Daoy (cell line): ENCODE data around the gene IQCF5. TPM values are rescaled to one million over a fixed set of nuclear protein-coding genes. Genes with fewer than 3 reads are reported as not detected.
"Not testable (repeated sequence)": the region's sequence is repeated elsewhere in the genome, so short reads cannot be mapped to it uniquely, and the experiment has no call there.

ENCODE experiments used
- DNase-seq: peaks from one replicate; pipeline ENCODE4 v3.0.0-alpha.2; 2015; ENCODE audit warnings: low read depth
- total RNA-seq: library from RNA; depleted of rRNA; stranded (reverse); fragments of >200 nt; shearing (Covaris generic); gene quantifications from 2 replicates; pipeline ENCODE4 v1.2.3, GENCODE V29; 2014; rRNA removed

The IQCF5 gene
- total RNA-seq, 1 experiment from 2014 or later: not detected

DNA sequence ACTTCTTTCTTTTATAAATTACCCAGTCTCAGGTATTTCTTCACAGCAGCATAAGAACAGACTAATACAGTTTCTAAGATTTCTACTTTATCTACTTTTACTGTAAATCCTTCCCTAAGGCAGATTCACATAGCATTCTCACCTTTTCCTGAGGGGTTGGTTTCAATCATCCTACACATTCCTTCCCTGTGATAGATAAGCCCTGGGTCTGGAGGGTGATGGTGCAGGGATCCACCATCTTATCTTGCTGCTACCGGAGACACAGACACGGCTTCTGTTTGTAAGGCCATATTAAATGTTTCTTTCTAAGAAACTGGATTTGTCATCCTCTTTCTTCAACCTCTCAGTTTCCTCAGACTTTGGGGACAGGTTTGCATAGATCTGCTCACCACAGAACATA, 6.1 kb downstream of the IQCF5 start:
- DNase-seq: no peak

DNA sequence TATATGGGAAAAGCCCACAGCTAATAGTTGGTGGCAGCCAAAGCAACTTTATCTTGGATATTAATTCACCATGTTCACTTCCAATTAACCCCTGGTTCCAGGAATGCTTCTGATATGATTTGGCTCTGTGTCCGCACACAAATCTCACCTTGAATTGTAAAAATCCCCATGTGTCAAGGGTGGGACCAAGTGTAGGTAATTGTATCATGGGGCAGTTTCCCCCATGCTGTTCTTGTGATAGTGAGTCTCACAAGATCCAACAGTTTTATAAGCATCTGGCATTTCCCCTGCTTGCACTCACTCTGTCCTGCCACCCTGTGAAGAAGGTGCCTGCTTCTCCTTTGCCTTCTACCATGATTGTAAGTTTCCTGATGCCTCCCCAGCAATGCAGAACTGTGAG, 6.5 kb downstream of the IQCF5 start:
- not testable (repeated sequence) for DNase-seq

DNA sequence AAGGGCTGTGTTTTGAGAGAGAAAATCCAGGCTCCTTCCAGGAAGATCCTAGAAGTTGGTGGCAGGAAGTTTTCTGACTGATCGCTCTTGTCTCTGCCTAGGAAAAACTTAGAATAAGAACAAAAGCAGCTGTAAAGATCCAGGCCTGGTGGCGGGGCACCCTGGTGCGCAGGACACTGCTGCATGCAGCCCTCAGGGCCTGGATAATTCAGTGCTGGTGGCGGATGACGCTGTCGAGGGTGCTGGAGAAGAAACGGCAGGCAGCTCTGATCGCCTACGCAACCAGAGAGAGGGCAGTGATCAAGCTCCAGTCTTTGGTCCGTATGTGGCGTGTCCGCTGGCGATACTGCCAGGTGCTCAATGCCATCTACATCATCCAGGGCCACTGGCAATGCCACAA, 12.5 kb downstream of the IQCF5 start:
- DNase-seq: no peak

DNA sequence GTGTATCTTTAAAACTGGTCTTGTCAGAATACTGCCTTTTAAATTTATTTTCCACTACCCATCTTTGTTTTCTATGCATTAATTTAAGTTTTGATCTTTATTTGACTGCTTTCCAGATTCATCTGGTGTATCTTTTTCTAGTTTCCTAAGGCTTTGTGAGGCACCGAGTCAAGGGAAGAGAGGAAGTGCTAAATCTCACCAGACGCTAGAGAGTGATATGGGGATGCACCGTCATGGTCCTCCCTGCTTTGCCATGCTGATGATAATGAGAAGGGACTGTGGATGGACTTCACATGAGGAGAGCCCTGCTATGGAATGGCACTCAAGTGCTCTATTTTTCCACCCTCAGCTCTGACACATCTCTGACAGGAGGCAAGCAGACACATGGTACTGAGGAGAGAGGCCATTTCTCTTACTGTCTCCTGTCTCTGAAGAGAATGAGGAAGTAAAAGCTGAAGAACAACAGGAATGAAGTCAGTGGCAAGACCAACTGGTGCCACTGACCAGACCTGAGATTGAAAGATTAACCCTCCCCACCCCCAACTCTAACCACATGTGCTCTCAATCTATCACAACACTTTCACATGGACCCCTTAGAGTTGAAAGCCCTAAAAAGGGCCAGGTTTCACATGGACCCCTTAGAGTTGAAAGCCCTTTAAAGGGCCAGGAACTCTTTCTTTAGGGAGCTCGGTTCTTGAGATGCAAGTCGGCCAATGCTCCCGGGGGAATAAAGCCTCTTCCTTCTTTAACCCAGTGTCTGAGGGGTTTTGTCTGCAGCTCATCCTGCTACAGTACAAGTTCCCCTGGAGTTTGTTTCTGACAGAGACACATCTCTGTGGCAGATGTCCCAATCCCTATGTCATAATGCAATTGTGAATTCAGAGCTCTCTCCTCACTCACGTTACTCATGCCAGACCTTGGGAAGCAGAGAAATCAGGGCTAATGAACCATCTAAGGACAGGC, 14.4 kb downstream of the IQCF5 start, which contains the start of gene IQCF2:
TSS of gene IQCF2 (plus strand) at position 913 of the 963 bp plus-strand sequence. CDS start 52 bp downstream, outside the sequence.
- DNase-seq: no peak

DNA sequence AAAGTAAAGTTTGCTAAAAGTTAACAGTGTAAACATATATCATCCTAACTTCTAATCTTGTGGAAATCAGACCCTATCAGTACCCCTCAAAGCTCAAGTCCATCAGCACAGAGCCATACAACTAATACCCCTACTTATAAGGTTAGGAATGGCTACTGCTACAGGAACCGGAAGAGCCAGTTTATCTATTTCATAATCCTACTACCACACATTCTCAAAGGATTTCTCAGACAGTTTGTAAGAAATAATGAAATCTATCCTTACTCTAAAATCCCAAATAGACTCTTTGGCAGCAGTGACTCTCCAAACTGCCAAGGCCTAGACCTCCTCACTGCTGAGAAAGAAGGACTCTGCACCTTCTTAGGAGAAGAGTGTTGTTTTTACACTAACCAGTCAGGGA, 20.0 kb downstream of the IQCF5 start:
- DNase-seq: not testable (repeated sequence)

DNA sequence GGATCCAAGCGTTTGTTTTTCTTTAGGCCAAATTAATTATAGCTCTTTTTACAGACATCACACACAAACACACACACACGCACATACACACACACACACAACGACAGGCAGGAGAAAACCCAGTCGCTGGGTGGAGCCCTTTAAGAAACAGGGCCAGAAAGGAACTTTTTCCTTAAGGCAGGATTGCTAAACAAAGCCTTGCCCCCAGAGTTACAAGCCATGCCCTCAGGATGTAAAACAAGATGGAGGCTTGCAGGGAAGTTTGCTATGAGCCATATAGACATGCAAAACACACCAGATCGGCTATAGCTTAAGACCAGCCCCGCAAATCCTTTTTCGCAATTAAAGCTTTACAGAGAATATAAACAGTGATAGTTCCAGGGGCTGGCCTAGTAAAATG, 30.3 kb downstream of the IQCF5 start:
- DNase-seq: no peak

DNA sequence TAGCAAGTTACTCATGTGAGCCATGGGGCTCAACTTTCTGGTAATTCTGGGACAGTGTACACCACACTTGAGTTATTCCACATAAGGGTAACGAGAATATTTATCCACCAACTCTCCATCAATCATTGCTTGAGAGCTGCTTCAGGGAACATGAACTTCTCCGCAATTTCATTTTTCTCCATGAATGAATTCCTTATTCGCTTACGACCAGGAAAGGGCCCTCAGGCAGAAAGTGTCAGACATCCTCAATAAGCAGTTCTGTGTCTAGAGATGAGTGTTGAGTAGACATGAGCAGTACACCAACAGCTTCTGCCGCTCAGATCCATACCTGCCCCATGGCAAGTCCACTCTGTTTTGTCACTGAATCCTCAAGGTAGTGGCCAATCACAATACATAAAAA, 38.8 kb downstream of the IQCF5 start:
- DNase-seq: no peak

DNA sequence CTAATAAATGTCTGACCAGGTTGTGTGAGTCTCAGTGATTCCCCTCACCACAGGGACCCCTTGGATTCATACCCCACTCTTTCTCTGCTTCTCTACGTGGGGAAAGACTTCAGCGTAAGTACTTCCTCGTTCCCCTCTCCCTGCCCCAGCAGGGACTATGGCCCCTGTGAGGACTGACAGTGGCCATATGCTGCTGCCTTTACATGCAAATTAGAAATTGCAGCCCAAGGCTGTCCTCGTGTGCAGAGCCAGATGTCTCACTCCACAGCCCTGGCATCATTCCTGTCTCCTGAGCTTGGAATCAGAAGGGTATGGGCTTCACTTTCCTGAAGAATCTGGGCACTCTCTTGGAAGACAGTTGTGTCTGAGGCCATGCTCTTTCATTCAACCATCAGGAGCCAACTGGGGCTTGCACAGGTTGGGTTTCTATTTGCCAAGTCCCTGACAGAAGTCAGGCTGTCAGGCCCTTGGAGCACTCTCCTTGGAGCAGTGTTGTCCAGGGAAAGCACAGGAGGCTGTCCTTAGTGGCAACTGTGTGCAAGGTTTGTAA, 44.5 kb downstream of the IQCF5 start:
- DNase-seq: no peak

DNA sequence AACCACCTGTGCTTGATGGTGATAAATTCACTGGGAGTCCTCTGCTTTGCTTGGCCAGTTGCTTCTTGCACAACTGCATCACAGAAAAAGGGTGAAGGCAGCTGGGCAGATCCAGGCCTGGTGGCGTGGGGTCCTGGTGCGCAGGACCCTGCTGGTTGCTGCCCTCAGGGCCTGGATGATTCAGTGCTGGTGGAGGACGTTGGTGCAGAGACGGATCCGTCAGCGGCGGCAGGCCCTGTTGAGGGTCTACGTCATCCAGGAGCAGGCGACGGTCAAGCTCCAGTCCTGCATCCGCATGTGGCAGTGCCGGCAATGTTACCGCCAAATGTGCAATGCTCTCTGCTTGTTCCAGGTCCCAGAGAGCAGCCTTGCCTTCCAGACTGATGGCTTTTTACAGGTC, 45.1 kb downstream of the IQCF5 start:
- no peak for DNase-seq

DNA sequence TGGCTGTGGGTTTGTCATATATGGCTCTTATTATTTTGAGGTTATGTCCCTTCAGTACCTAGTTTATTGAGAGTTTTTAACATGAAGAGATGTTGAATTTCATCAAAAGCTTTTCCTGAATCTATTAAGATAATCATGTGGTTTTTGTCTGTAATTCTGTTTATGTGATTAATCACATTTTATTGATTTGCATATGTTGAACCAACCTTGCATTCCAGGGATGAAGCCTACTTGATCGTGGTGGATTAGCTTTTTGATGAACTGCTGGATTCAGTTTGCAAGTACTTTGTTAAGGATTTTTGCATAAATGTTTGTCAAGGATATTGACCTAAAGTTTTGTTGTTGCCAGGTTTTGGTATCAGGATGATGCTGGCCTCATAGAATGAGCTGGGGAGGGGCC, 47.1 kb downstream of the IQCF5 start:
- DNase-seq: no peak

Other genes starting within 250 kb of the IQCF5 start
- 35.0 and 37.2 TPM in 2 replicates for gene TEX264, start 204.3 kb downstream of the IQCF5 start, total RNA-seq
- not detected in 2 replicates for gene GRM2, start 168.5 kb downstream of the IQCF5 start, total RNA-seq
- gene IQCF6, start 96.4 kb downstream of the IQCF5 start, total RNA-seq: not detected in 2 replicates
- gene IQCF2, start 14.0 kb downstream of the IQCF5 start, total RNA-seq: not detected in 2 replicates
- gene IQCF1, start 27.8 kb upstream of the IQCF5 start, total RNA-seq: not detected in 2 replicates
- gene RRP9, start 66.3 kb upstream of the IQCF5 start, total RNA-seq: 69.3 and 71.7 TPM in 2 replicates
- gene PARP3, start 66.8 kb upstream of the IQCF5 start, total RNA-seq: 4.4 and 8.9 TPM in 2 replicates
- gene GPR62, start 79.8 kb upstream of the IQCF5 start, total RNA-seq: not detected in 2 replicates
- gene PCBP4, start 91.9 kb upstream of the IQCF5 start, total RNA-seq: 23.9 and 37.0 TPM in 2 replicates
- 8.3 and 13.2 TPM in 2 replicates for gene ABHD14B, start 98.4 kb upstream of the IQCF5 start, total RNA-seq
- 1.9 and 10.5 TPM in 2 replicates for gene ABHD14A, start 99.5 kb upstream of the IQCF5 start, total RNA-seq
- gene ACY1, start 107.9 kb upstream of the IQCF5 start, total RNA-seq: 15.9 and 25.9 TPM in 2 replicates
- 865 and 1,191 TPM in 2 replicates for gene RPL29, start 120.3 kb upstream of the IQCF5 start, total RNA-seq
- gene DUSP7, start 181.0 kb upstream of the IQCF5 start, total RNA-seq: 14.2 TPM in 2 replicates